Liver (tissue), 9 donors: ENCODE results near the gene LAMB4. TPM values are rescaled to one million over a fixed set of nuclear protein-coding genes. Genes with fewer than 3 reads are reported as not detected.

Experiments
- DNase-seq: peaks from one replicate; pipeline ENCODE4 v3.0.0-alpha.2; 2017; ENCODE audit warnings: low spot score
- H3K27ac ChIP-seq, 2 donors: one replicate each; pipeline ENCODE4 v1.7.0; 2013; ENCODE audit warnings: inconsistent platforms in 2 of 2, low read length in 2 of 2, control low read depth in 1 of 2, low read depth in 1 of 2, mild to moderate bottlenecking in 1 of 2
- H3K27me3 ChIP-seq, 4 donors: one replicate each; pipeline versions ENCODE4 v1.6.1 to v1.7.0; 2013; ENCODE audit warnings: low read length in 3 of 4, inconsistent platforms in 1 of 4, mild to moderate bottlenecking in 1 of 4, moderate library complexity in 1 of 4; ENCODE audit not compliant: control insufficient read depth in 4 of 4, insufficient read depth in 4 of 4
- H3K36me3 ChIP-seq, 4 donors: one replicate each; pipeline versions ENCODE4 v1.6.1 to v1.7.0; 2013; ENCODE audit warnings: low read length in 3 of 4, mild to moderate bottlenecking in 3 of 4, low read depth in 1 of 4, moderate library complexity in 1 of 4; ENCODE audit not compliant: control insufficient read depth in 4 of 4, insufficient read depth in 3 of 4
- H3K4me1 ChIP-seq, 4 donors: one replicate each; pipeline versions ENCODE4 v1.6.1 to v1.7.0; 2013; ENCODE audit warnings: low read length in 3 of 4, mild to moderate bottlenecking in 3 of 4, moderate library complexity in 1 of 4; ENCODE audit not compliant: control insufficient read depth in 4 of 4, insufficient read depth in 4 of 4
- H3K4me3 ChIP-seq, 3 donors: one replicate each; pipeline versions ENCODE4 v1.6.1 to v1.7.0; 2013; ENCODE audit warnings: low read length in 3 of 3, control low read depth in 1 of 3, low read depth in 1 of 3, mild to moderate bottlenecking in 1 of 3
- H3K9ac ChIP-seq, 2 donors: one replicate each; pipeline ENCODE4 v1.7.0; 2013; ENCODE audit warnings: low read length in 2 of 2, mild to moderate bottlenecking in 2 of 2, moderate library complexity in 2 of 2, control low read depth in 1 of 2, low read depth in 1 of 2
- H3K9me3 ChIP-seq, 4 donors: one replicate each; pipeline versions ENCODE4 v1.6.1 to v1.7.0; 2013; ENCODE audit warnings: low read length in 3 of 4; ENCODE audit not compliant: control insufficient read depth in 4 of 4
- ATF3 ChIP-seq: IDR thresholded peaks from 2 replicates; pipeline ENCODE4 v1.6.1; 2016; ENCODE audit warnings: antibody characterized with exemption
- CTCF ChIP-seq: fragments of 150-350 bp; IDR thresholded peaks from 2 replicates; pipeline ENCODE4 v1.5.1; 2017; ENCODE audit warnings: improper control_type of control experiment, low read depth, low read length; ENCODE audit not compliant: missing input control
- EGR1 ChIP-seq, 2 donors: IDR thresholded peaks; 2 replicates each; pipeline ENCODE4 v1.6.1; 2016 to 2018; ENCODE audit warnings: antibody characterized with exemption in 2 of 2, low read depth in 2 of 2
- FOXA1 ChIP-seq: IDR thresholded peaks from 2 replicates; pipeline ENCODE4 v1.6.1; 2016; ENCODE audit warnings: antibody characterized with exemption
- FOXA2 ChIP-seq: IDR thresholded peaks from 2 replicates; pipeline ENCODE4 v1.6.1; 2016; ENCODE audit warnings: antibody characterized with exemption
- GABPA ChIP-seq, 2 donors: IDR thresholded peaks in 1 of 2; conservative IDR thresholded peaks in 1 of 2; 2 replicates each; pipeline ENCODE4 v1.6.1; 2016; ENCODE audit warnings: antibody characterized with exemption in 2 of 2, mild to moderate bottlenecking in 1 of 2, moderate library complexity in 1 of 2
- HNF4A ChIP-seq, 2 donors: conservative IDR thresholded peaks; 2 replicates each; pipeline ENCODE4 v1.6.1; 2016; ENCODE audit warnings: antibody characterized with exemption in 2 of 2, mild to moderate bottlenecking in 2 of 2
- HNF4G ChIP-seq: IDR thresholded peaks from 2 replicates; pipeline ENCODE4 v1.6.1; 2016; ENCODE audit warnings: antibody characterized with exemption
- JUND ChIP-seq, 2 donors: IDR thresholded peaks; 2 replicates each; pipeline ENCODE4 v1.6.1; 2016; ENCODE audit warnings: antibody characterized with exemption in 2 of 2
- MAX ChIP-seq: IDR thresholded peaks from 2 replicates; pipeline ENCODE4 v1.6.1; 2016; ENCODE audit warnings: antibody characterized with exemption
- NR2F2 ChIP-seq: IDR thresholded peaks from 2 replicates; pipeline ENCODE4 v1.6.1; 2016; ENCODE audit warnings: antibody characterized with exemption
- RAD21 ChIP-seq, 2 donors: IDR thresholded peaks; 2 replicates each; pipeline ENCODE4 v1.6.1; 2016; ENCODE audit warnings: antibody characterized with exemption in 2 of 2, mild to moderate bottlenecking in 2 of 2
- RXRA ChIP-seq, 2 donors: IDR thresholded peaks; 2 replicates each; pipeline ENCODE4 v1.6.1; 2017 to 2018; ENCODE audit warnings: antibody characterized with exemption in 2 of 2, mild to moderate bottlenecking in 1 of 2
- SP1 ChIP-seq: IDR thresholded peaks from 2 replicates; pipeline ENCODE4 v1.6.1; 2018; ENCODE audit warnings: antibody characterized with exemption, mild to moderate bottlenecking
- TAF1 ChIP-seq: conservative IDR thresholded peaks from 2 replicates; pipeline ENCODE4 v1.6.1; 2016; ENCODE audit warnings: antibody characterized with exemption, mild to moderate bottlenecking
- YY1 ChIP-seq: IDR thresholded peaks from 2 replicates; pipeline ENCODE4 v1.6.1; 2016; ENCODE audit warnings: antibody characterized with exemption, mild to moderate bottlenecking
- ZBTB33 ChIP-seq: IDR thresholded peaks from 2 replicates; pipeline ENCODE4 v1.6.1; 2016; ENCODE audit warnings: antibody characterized with exemption
- WGBS: extraction: QIAGEN DNeasy Blood & Tissue Kit; methylation state at CpG from one replicate; pipeline ENCODE4 v1.1.7; 2013; 5-methylcytosine and 5-hydroxymethylcytosine counted together
- polyA plus RNA-seq, 2 donors: library from polyadenylated mRNA; stranded (reverse) in 1 of 2; unstranded in 1 of 2; fragments of 200-250 nt in 1 of 2; fragments of >200 nt in 1 of 2; fragmentation: Nextera tagmentation in 1 of 2; extraction: Ambion mirVana in 1 of 2; gene quantifications; one replicate each; pipeline versions ENCODE4 v1.2.1 to v1.2.3, GENCODE V29; 2013 to 2015
- total RNA-seq, 2 donors: library from RNA; depleted of rRNA; stranded (reverse); fragments of >200 nt; gene quantifications; one replicate each; pipeline ENCODE4 v1.2.3, GENCODE V29; 2014
- TF ChIP-seq, protein P1 (sequence below): IDR thresholded peaks from 2 replicates; pipeline ENCODE4 v1.6.1; 2016; ENCODE audit warnings: antibody characterized with exemption, mild to moderate bottlenecking
- donor health status: healthy.
- donor health status: healthy.
- donor health status: healthy.
- donor health status: healthy.
- donor health status: healthy.

LAMB4 gene
- total and polyA plus RNA-seq, 4 donors: under 0.01 to 0.03 TPM; not detected in 2

DNA sequence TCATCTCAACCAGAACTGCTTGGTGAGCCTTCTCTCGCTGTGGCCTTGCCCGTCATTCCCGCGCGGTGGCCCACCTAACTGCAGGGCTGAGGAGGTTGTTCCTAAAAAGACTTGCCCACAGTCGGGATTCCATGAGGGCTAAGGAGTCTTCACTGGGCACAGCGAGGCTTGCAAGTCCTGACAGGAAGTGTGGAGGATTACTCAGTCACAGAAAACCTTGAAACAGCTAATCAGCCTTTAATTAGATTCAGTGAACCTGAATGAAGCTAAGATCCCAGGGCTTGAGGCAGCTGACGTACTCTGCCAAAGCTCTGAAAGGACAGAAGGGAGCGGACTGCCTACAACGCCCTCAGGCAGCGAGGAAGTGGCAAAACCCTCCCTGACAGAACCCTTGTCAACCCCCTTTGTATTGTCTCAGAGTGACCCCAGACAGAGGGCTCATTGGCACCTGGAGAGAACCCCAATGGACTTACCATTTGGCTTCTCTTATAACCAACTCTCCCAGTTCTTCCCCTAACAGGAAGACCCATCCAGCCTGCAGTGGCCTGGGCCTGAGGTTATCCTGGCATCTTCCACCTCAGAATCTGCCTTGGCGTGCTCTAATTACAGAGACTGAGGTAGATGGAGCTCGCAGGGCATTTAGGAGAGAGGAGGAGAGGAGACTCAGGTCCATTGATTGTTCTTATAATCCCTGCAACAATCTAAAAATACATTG is 2.5 kb upstream of the LAMB4 start:
- Histone ChIP-seq H3K27me3 (no peaks in the 10 kb centered on the region), H3K4me3 (no peak overlapping the region), H3K4me1 (no peaks in the 10 kb centered on the region), H3K9me3 (no peaks in the 10 kb centered on the region), H3K36me3 (no peaks in the 10 kb centered on the region), H3K9ac (no peak overlapping the region), H3K27ac (no peak overlapping the region)
- WGBS: 91% methylated on average over 13 of the region's 13 CpGs
- TF ChIP-seq FOXA1 (no peak), EGR1 (IDR thresholded peaks at IDR 0.05; ENCODE audit: low read depth in 2 of 2) (no peak), SP1 (no peak), CTCF (no peak), RXRA (IDR thresholded peaks at IDR 0.05) (no peak), JUND (IDR thresholded peaks at IDR 0.05) (no peak), ATF3 (no peak), FOXA2 (no peak), HNF4G (no peak), ZBTB33 (no peak), NR2F2 (no peak), YY1 (no peak), RAD21 (IDR thresholded peaks at IDR 0.05) (no peak), GABPA (IDR thresholded peaks at IDR 0.05 in 1 of 2, conservative IDR thresholded peaks at IDR 0.05 in 1 of 2) (no peak), TAF1 (no peak), HNF4A (conservative IDR thresholded peaks at IDR 0.05) (no peak), MAX (no peak)
- TF ChIP-seq, protein P1, sequence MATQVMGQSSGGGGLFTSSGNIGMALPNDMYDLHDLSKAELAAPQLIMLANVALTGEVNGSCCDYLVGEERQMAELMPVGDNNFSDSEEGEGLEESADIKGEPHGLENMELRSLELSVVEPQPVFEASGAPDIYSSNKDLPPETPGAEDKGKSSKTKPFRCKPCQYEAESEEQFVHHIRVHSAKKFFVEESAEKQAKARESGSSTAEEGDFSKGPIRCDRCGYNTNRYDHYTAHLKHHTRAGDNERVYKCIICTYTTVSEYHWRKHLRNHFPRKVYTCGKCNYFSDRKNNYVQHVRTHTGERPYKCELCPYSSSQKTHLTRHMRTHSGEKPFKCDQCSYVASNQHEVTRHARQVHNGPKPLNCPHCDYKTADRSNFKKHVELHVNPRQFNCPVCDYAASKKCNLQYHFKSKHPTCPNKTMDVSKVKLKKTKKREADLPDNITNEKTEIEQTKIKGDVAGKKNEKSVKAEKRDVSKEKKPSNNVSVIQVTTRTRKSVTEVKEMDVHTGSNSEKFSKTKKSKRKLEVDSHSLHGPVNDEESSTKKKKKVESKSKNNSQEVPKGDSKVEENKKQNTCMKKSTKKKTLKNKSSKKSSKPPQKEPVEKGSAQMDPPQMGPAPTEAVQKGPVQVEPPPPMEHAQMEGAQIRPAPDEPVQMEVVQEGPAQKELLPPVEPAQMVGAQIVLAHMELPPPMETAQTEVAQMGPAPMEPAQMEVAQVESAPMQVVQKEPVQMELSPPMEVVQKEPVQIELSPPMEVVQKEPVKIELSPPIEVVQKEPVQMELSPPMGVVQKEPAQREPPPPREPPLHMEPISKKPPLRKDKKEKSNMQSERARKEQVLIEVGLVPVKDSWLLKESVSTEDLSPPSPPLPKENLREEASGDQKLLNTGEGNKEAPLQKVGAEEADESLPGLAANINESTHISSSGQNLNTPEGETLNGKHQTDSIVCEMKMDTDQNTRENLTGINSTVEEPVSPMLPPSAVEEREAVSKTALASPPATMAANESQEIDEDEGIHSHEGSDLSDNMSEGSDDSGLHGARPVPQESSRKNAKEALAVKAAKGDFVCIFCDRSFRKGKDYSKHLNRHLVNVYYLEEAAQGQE: no peak
- DNase-seq: no peak
